CD14-positive monocyte (primary cell): ENCODE results near the gene SHROOM3. TPM values are rescaled to one million over a fixed set of nuclear protein-coding genes. Genes with fewer than 3 reads are reported as not detected.

Source experiments
- DNase-seq, 3 donors: peaks; one replicate each; pipeline ENCODE4 v3.0.0-alpha.2; 2011 to 2022
- H2AFZ ChIP-seq: 2 replicates; pipeline ENCODE4 v1.6.0; 2012; ENCODE audit warnings: mild to moderate bottlenecking, low read depth, low read length, inconsistent platforms; ENCODE audit not compliant: insufficient read depth, poor library complexity, severe bottlenecking
- H3K27ac ChIP-seq, 2 donors: 1 replicate in 1 of 2; 2 replicates in 1 of 2; pipeline ENCODE4 v1.5.1; 2012 to 2013; ENCODE audit warnings: low read length in 2 of 2, control low read depth in 1 of 2, inconsistent platforms in 1 of 2, low read depth in 1 of 2, mild to moderate bottlenecking in 1 of 2
- H3K27me3 ChIP-seq, 2 donors: one replicate each; pipeline versions ENCODE4 v1.6.0 to v1.6.1; 2011 to 2013; ENCODE audit warnings: low read length in 2 of 2; ENCODE audit not compliant: control insufficient read depth in 2 of 2, insufficient read depth in 2 of 2
- H3K36me3 ChIP-seq, 2 donors: replicated peaks in 1 of 2; 1 replicate in 1 of 2; 2 replicates in 1 of 2; pipeline versions ENCODE4 v1.5.1 to v1.6.1; 2012 to 2013; ENCODE audit warnings: low read length in 2 of 2, control low read depth in 1 of 2, inconsistent platforms in 1 of 2, mild to moderate bottlenecking in 1 of 2; ENCODE audit not compliant: insufficient read depth in 2 of 2, control insufficient read depth in 1 of 2
- H3K4me1 ChIP-seq, 2 donors: 1 replicate in 1 of 2; 2 replicates in 1 of 2; pipeline versions ENCODE4 v1.5.1 to v1.6.1; 2012 to 2013; ENCODE audit warnings: low read length in 2 of 2, control low read depth in 1 of 2, inconsistent platforms in 1 of 2, mild to moderate bottlenecking in 1 of 2, moderate library complexity in 1 of 2; ENCODE audit not compliant: insufficient read depth in 2 of 2, control insufficient read depth in 1 of 2
- H3K4me2 ChIP-seq: replicated peaks from 2 replicates; pipeline ENCODE3; 2012; ENCODE audit warnings: low read length, moderate library complexity, mild to moderate bottlenecking; ENCODE audit not compliant: poor library complexity, severe bottlenecking; ENCODE audit errors: extremely low read depth
- H3K4me3 ChIP-seq, 3 experiments: fragments of 200-600 bp in 1 of 3; sonication (generic) in 1 of 3; replicated peaks in 1 of 3; 1 replicate in 2 of 3; 2 replicates in 1 of 3; pipeline ENCODE4 v1.5.1; 2011 to 2013; ENCODE audit warnings: low read length in 3 of 3, mild to moderate bottlenecking in 3 of 3, control low read depth in 2 of 3, low read depth in 2 of 3, inconsistent platforms in 1 of 3, moderate library complexity in 1 of 3
- H3K79me2 ChIP-seq: 2 replicates; pipeline ENCODE4 v1.6.0; 2012; ENCODE audit warnings: mild to moderate bottlenecking, control low read depth, inconsistent platforms, low read length, moderate library complexity; ENCODE audit not compliant: insufficient read depth
- H3K9ac ChIP-seq: 2 replicates; pipeline ENCODE4 v1.6.0; 2017; ENCODE audit warnings: low read length, mild to moderate bottlenecking; ENCODE audit not compliant: insufficient read depth, poor library complexity, severe bottlenecking
- H3K9me3 ChIP-seq, 2 donors: replicated peaks in 1 of 2; 1 replicate in 1 of 2; 2 replicates in 1 of 2; pipeline versions ENCODE4 v1.5.1 to v1.6.1; 2012 to 2013; ENCODE audit warnings: low read length in 2 of 2, control low read depth in 1 of 2; ENCODE audit not compliant: control insufficient read depth in 1 of 2, insufficient read depth in 1 of 2
- H4K20me1 ChIP-seq: 2 replicates; pipeline ENCODE4 v1.6.0; 2012; ENCODE audit warnings: mild to moderate bottlenecking, low read length, control low read depth, moderate library complexity; ENCODE audit not compliant: insufficient read depth
- H3K27ac Mint-ChIP-seq, 7 donors: one replicate each; pipeline ENCODE4 v1.8.0; 2020; ENCODE audit warnings: mild to moderate bottlenecking in 7 of 7, mixed read lengths in 7 of 7, moderate library complexity in 6 of 7, inconsistent platforms in 2 of 7
- H3K27me3 Mint-ChIP-seq, 3 donors: one replicate each; pipeline ENCODE4 v1.8.0; 2021 to 2022; ENCODE audit warnings: low read depth in 3 of 3, mild to moderate bottlenecking in 3 of 3, mixed read lengths in 3 of 3, moderate library complexity in 3 of 3, inconsistent platforms in 1 of 3
- H3K36me3 Mint-ChIP-seq, 2 donors: one replicate each; pipeline ENCODE4 v1.8.0; 2020; ENCODE audit warnings: mixed read lengths in 2 of 2, inconsistent platforms in 1 of 2, mild to moderate bottlenecking in 1 of 2
- H3K4me1 Mint-ChIP-seq: one replicate; pipeline ENCODE4 v1.8.0; 2020; ENCODE audit warnings: mild to moderate bottlenecking, mixed read lengths
- H3K4me3 Mint-ChIP-seq, 2 donors: one replicate each; pipeline ENCODE4 v1.8.0; 2020; ENCODE audit warnings: mild to moderate bottlenecking in 2 of 2, mixed read lengths in 2 of 2, moderate library complexity in 1 of 2
- H3K9me3 Mint-ChIP-seq, 7 donors: one replicate each; pipeline ENCODE4 v1.8.0; 2020 to 2022; ENCODE audit warnings: mixed read lengths in 7 of 7, mild to moderate bottlenecking in 6 of 7, moderate library complexity in 6 of 7, inconsistent platforms in 2 of 7
- CTCF ChIP-seq: fragments of 200-600 bp; IDR thresholded peaks from one replicate; pipeline ENCODE4 v1.8.0; 2022; ENCODE audit warnings: antibody characterized with exemption, mild to moderate bottlenecking
- WGBS: methylation state at CpG from one replicate; pipeline ENCODE4 v1.1.5; 2013; ENCODE audit warnings: missing lambda C conversion rate; ENCODE audit not compliant: insufficient coverage; 5-methylcytosine and 5-hydroxymethylcytosine counted together
- intact Hi-C, 2 donors: fragments of 100-400 bp; cut with micrococcal nuclease; formaldehyde crosslinking; loops; one replicate each; pipeline versions ENCODE4 v1.15.0 to v1.15.1; 2023
- polyA plus RNA-seq, 3 donors: library from polyadenylated mRNA; depleted of rRNA in 1 of 3; unstranded in 2 of 3; stranded (reverse) in 1 of 3; fragments of 300-500 nt in 2 of 3; fragments of >200 nt in 1 of 3; fragmentation: Illumina TruSeq in 2 of 3; gene quantifications; 1 replicate in 2 of 3; 2 replicates in 1 of 3; pipeline ENCODE4 v1.2.3, GENCODE V29; 2012 to 2021

The SHROOM3 gene
- polyA plus RNA-seq, 3 donors, result not detected

- Mint-ChIP-seq H3K9me3 (no peaks in the 10 kb centered on the region), H3K4me3 (no peak overlapping the region), H3K27me3 (peaks cover 2 to 3% (median 2%) of the 10 kb centered on the region in 3 donors), H3K36me3 (no peaks in the 10 kb centered on the region), H3K27ac (peak overlapping the region in 1 of 7 donors; percentile 57), H3K4me1 (no peaks in the 10 kb centered on the region)
- Histone ChIP-seq H3K27me3 (no peaks in the 10 kb centered on the region), H3K4me1 (no peaks in the 10 kb centered on the region), H3K9me3 (no peaks in the 10 kb centered on the region), H3K9ac (no peak overlapping the region), H3K27ac (no peak overlapping the region), H2AFZ (no peak overlapping the region), H3K36me3 (no peaks in the 10 kb centered on the region), H3K4me2 (no peak overlapping the region), H3K4me3 (no peak overlapping the region), H3K79me2 (no peaks in the 10 kb centered on the region), H4K20me1 (no peaks in the 10 kb centered on the region)
- DNase-seq, result no peak
- WGBS, result no CpG with 5 or more reads among the region's 4 CpGs
- no peak for TF ChIP-seq CTCF
- intact Hi-C loops, result no loop called here
Measured at GRCh38 chr4:76564123-76564915, 129.3 kb downstream of the SHROOM3 start.

GRCh38 chr4:76568262-76568661 lies 133.2 kb downstream of the SHROOM3 start:
- no peaks in the 10 kb centered on the region for H3K36me3 ChIP-seq
- H3K79me2 ChIP-seq, result no peaks in the 10 kb centered on the region
- no peak overlapping the region for H2AFZ ChIP-seq
- no peak overlapping the region for H3K27ac ChIP-seq
- Mint-ChIP-seq H3K36me3 (no peaks in the 10 kb centered on the region), H3K27ac (no peak overlapping the region), H3K4me1 (no peaks in the 10 kb centered on the region), H3K9me3 (no peaks in the 10 kb centered on the region), H3K27me3 (peaks cover 0 to 1% (median 0%) of the 10 kb centered on the region in 3 donors), H3K4me3 (no peak overlapping the region)
- intact Hi-C loops, result no loop called here
- no peak overlapping the region for H3K4me2 ChIP-seq
- no peak for DNase-seq
- 86% methylated on average over 3 of the region's 5 CpGs for WGBS
- no peak overlapping the region for H3K9ac ChIP-seq
- no peaks in the 10 kb centered on the region for H3K9me3 ChIP-seq
- no peak for TF ChIP-seq CTCF
- H4K20me1 ChIP-seq, result no peaks in the 10 kb centered on the region
- H3K27me3 ChIP-seq, result no peaks in the 10 kb centered on the region
- no peak overlapping the region for H3K4me3 ChIP-seq
- H3K4me1 ChIP-seq, result no peaks in the 10 kb centered on the region
